ENCODE data around the gene NAV2.

- TF ChIP-seq, protein P1, sequence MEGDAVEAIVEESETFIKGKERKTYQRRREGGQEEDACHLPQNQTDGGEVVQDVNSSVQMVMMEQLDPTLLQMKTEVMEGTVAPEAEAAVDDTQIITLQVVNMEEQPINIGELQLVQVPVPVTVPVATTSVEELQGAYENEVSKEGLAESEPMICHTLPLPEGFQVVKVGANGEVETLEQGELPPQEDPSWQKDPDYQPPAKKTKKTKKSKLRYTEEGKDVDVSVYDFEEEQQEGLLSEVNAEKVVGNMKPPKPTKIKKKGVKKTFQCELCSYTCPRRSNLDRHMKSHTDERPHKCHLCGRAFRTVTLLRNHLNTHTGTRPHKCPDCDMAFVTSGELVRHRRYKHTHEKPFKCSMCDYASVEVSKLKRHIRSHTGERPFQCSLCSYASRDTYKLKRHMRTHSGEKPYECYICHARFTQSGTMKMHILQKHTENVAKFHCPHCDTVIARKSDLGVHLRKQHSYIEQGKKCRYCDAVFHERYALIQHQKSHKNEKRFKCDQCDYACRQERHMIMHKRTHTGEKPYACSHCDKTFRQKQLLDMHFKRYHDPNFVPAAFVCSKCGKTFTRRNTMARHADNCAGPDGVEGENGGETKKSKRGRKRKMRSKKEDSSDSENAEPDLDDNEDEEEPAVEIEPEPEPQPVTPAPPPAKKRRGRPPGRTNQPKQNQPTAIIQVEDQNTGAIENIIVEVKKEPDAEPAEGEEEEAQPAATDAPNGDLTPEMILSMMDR (IDR thresholded peaks at IDR 0.05): no peak
- no peak for TF ChIP-seq POLR2A (IDR thresholded peaks at IDR 0.05)
Observed at GRCh38 chr11:20011307-20011951, 298.8 kb downstream of the NAV2 start.

All from testis (tissue), 2 donors.